Measurements from ENCODE around the gene SMC3. TPM values are rescaled to one million over a fixed set of nuclear protein-coding genes. Genes with fewer than 3 reads are reported as not detected.

Gene SMC3
- total RNA-seq = 63.7 TPM
- polyA plus RNA-seq = 24.6 TPM
- long read RNA-seq, donor 1 = 0 reads
- long read RNA-seq, donor 2 = 0 reads
- long read RNA-seq, donor 3, partial matches to known transcripts = 56 of 56 reads
- long read RNA-seq, donor 3, other reads (novel, unspliced or antisense) = 0 of 56 reads
- long read RNA-seq, donor 4, partial matches to known transcripts = 18 of 18 reads
- long read RNA-seq, donor 4, other reads (novel, unspliced or antisense) = 0 of 18 reads
- long read RNA-seq, donor 5, partial matches to known transcripts = 60 of 60 reads
- long read RNA-seq, donor 5, other reads (novel, unspliced or antisense) = 0 of 60 reads
- long read RNA-seq, donor 6, full-length matches to known transcripts = 4 of 36 reads
- long read RNA-seq, donor 6, partial matches to known transcripts = 32 of 36 reads
- long read RNA-seq, donor 6, other reads (novel, unspliced or antisense) = 0 of 36 reads
- long read RNA-seq, donor 7, full-length matches to known transcripts = 7 of 51 reads
- long read RNA-seq, donor 7, partial matches to known transcripts = 44 of 51 reads
- long read RNA-seq, donor 7, other reads (novel, unspliced or antisense) = 0 of 51 reads
- long read RNA-seq, donor 8, partial matches to known transcripts = 9 of 9 reads
- long read RNA-seq, donor 8, other reads (novel, unspliced or antisense) = 0 of 9 reads
- long read RNA-seq, donor 9, full-length matches to known transcripts = 1 of 24 reads
- long read RNA-seq, donor 9, partial matches to known transcripts = 23 of 24 reads
- long read RNA-seq, donor 9, other reads (novel, unspliced or antisense) = 0 of 24 reads
- long read RNA-seq, donor 10, partial matches to known transcripts = 25 of 25 reads
- long read RNA-seq, donor 10, other reads (novel, unspliced or antisense) = 0 of 25 reads

DNA sequence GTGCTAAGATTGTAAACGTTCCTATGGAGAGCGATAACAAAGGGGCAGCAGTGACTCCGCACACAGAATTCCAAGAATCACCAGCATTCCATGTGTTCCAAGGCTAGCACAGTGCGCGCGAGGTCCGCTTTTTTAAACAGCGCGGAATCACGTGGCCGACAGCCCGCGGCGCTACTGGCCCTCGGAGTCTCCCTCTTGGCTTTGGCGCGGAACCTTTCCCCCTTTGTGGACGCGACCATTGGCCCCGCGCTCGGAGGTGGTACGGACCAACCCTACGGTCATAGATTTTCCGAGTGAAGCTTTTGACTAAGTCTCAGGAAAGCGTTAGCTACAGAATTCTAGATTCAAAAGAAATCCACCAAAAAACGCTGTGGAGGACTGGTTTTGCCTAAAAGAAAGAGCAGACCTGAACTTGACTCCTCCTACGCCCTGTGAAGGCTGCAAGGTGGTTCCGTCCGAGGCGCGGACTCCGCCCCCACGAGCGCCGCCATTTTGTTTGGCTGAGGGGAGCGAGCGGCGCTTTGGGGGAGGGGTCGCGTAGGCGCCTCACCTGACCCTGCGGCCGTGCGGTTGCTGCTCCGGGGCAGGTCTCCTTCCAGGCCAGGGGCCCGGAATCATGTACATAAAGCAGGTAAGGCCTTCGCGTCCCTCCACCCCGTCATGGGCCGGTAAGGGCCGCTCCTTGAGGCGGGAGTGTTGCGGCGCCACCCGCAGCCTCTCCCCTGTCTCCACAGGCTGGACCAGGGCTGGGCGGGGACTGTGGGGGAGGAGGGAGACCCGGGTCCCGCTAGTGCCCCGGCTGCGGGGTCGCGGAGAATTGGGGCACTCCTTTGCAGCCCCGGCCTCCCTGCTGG, at the start of gene SMC3:
SMC3 (plus strand) TSS at position 495 of the 854 bp plus-strand sequence; CDS start at position 617, 122 bp downstream.
- Histone ChIP-seq H3K27me3 (ENCODE audit: control insufficient read depth in 2 of 2, insufficient read depth in 1 of 2, low read length in 1 of 2) (no peaks in the 10 kb centered on the region), H3K27ac (ENCODE audit: low read depth in 1 of 2, low read length in 1 of 2) (peak within 1 kb of the TSS; percentile 87 to 94), H3K4me1 (ENCODE audit: control insufficient read depth in 2 of 2, insufficient read depth in 2 of 2, low read length in 2 of 2) (peaks cover 5 to 12% of the 10 kb centered on the region in 2 donors), H3K9me3 (ENCODE audit: control insufficient read depth in 2 of 2, insufficient read depth in 1 of 2, low read length in 1 of 2) (no peaks in the 10 kb centered on the region), H3K36me3 (ENCODE audit: control insufficient read depth in 2 of 2, insufficient read depth in 2 of 2, low read length in 1 of 2) (peaks cover 5 to 13% of the 10 kb centered on the region in 2 donors), H3K4me3 (ENCODE audit: low read length in 2 of 2) (peak within 1 kb of the TSS; percentile 88 to 99)
- WGBS = under 1% methylated on average over 64 of the region's 64 CpGs
- peak; percentile 90 to 98 (median 92) for DNase-seq (ENCODE audit: low read depth in 6 of 9, low spot score in 9 of 9)

DNA sequence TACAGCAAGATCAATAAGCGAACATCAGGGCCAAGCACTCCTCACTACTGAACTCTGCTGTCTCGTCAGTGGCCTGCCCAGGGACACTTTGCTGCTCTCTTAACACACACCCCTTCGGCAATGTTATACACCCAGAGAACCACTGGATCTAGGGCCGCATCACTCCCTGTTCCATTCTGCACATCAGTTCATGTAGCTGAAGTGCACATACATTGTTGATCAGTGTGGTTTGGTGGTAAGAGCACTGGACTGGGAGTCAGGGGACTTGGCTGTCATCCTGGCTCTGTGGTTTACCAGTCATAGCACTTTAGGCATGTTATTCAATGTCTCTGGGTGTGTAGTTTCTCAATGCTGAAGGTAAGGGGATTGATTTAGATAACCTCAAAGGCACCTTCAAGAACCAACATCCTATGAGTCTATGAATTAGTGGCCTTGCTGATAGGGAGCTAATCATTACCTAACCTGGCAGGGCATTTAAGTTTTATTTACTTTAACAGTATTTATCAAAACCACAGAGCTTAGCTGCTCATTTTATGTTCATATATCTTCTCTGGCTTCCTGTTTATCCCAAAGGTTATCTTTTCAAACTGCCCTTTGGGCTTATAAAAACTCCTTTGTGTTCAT, 45.0 kb upstream of the SMC3 start:
- no peak for DNase-seq (ENCODE audit: low read depth in 6 of 9, low spot score in 9 of 9)
- 99% methylated on average over 4 of the region's 4 CpGs for WGBS
- Histone ChIP-seq H3K4me3 (ENCODE audit: low read length in 2 of 2) (no peak overlapping the region), H3K27ac (ENCODE audit: low read depth in 1 of 2, low read length in 1 of 2) (no peak overlapping the region), H3K27me3 (ENCODE audit: control insufficient read depth in 2 of 2, insufficient read depth in 1 of 2, low read length in 1 of 2) (no peaks in the 10 kb centered on the region), H3K9me3 (ENCODE audit: control insufficient read depth in 2 of 2, insufficient read depth in 1 of 2, low read length in 1 of 2) (no peaks in the 10 kb centered on the region), H3K36me3 (ENCODE audit: control insufficient read depth in 2 of 2, insufficient read depth in 2 of 2, low read length in 1 of 2) (no peaks in the 10 kb centered on the region), H3K4me1 (ENCODE audit: control insufficient read depth in 2 of 2, insufficient read depth in 2 of 2, low read length in 2 of 2) (no peaks in the 10 kb centered on the region)

DNA sequence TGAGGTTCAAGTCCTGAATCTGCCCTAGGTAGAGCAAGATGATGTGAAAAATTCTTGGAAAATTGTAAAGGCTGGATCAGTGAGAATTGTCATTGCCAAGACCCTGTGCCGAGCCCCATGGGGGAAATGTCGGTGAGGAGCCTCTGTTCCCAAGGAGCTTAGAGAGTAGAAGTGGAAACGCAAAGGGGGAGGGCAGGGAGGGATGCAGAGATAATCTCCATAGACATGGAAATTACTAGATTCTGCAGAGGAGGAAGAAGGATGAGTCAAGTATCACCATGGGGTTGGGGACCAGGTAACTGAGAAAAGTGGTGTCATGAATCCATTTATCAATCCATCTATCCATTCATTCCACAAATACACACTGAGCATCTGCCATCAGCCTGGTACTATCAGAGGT, 43.8 kb upstream of the SMC3 start:
- Histone ChIP-seq H3K4me1 (ENCODE audit: control insufficient read depth in 2 of 2, insufficient read depth in 2 of 2, low read length in 2 of 2) (peaks cover 0 to 10% of the 10 kb centered on the region in 2 donors), H3K9me3 (ENCODE audit: control insufficient read depth in 2 of 2, insufficient read depth in 1 of 2, low read length in 1 of 2) (no peaks in the 10 kb centered on the region), H3K27ac (ENCODE audit: low read depth in 1 of 2, low read length in 1 of 2) (no peak overlapping the region), H3K4me3 (ENCODE audit: low read length in 2 of 2) (no peak overlapping the region), H3K36me3 (ENCODE audit: control insufficient read depth in 2 of 2, insufficient read depth in 2 of 2, low read length in 1 of 2) (no peaks in the 10 kb centered on the region), H3K27me3 (ENCODE audit: control insufficient read depth in 2 of 2, insufficient read depth in 1 of 2, low read length in 1 of 2) (peaks cover 0 to 2% of the 10 kb centered on the region in 2 donors)
- DNase-seq (ENCODE audit: low read depth in 6 of 9, low spot score in 9 of 9) = no peak
- 98% methylated on average over 3 of the region's 3 CpGs for WGBS

DNA sequence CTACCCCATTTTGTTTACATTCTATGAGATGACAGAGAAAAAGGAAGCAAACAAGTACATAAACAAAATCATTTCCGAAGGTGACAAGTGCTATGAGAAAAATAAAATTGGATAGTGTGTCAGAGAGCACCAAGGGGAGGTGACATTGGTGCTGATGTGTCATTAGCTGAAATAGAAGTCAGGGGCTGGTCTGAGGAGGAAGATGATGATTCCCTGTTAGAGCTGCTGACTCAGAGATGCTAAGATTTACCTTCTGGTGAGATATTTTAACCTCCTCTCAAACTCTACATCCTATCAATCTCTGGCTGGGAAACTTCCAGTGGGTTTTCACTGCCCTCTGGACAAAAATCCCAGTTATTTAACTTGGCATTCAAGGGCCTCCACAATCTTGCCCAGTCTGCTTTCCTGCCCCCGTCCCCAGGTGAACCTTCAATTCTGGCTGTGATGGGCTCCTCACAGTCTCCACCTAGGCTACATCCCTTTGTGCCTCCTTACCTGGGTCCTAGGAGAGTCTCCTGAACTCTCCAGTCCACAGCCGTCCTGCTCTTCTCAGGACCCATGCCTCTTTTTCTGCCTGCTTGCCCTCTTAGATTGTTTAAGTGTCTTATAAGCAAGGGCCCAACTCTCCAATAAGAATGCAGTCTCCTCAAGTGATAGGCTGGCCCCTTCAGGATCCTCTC, 43.2 kb upstream of the SMC3 start:
- WGBS = 97% methylated on average over 3 of the region's 3 CpGs
- Histone ChIP-seq H3K27ac (ENCODE audit: low read depth in 1 of 2, low read length in 1 of 2) (no peak overlapping the region), H3K4me3 (ENCODE audit: low read length in 2 of 2) (no peak overlapping the region), H3K36me3 (ENCODE audit: control insufficient read depth in 2 of 2, insufficient read depth in 2 of 2, low read length in 1 of 2) (no peaks in the 10 kb centered on the region), H3K9me3 (ENCODE audit: control insufficient read depth in 2 of 2, insufficient read depth in 1 of 2, low read length in 1 of 2) (no peaks in the 10 kb centered on the region), H3K4me1 (ENCODE audit: control insufficient read depth in 2 of 2, insufficient read depth in 2 of 2, low read length in 2 of 2) (peaks cover 4 to 14% of the 10 kb centered on the region in 2 donors), H3K27me3 (ENCODE audit: control insufficient read depth in 2 of 2, insufficient read depth in 1 of 2, low read length in 1 of 2) (peaks cover 0 to 2% of the 10 kb centered on the region in 2 donors)
- DNase-seq (ENCODE audit: low read depth in 6 of 9, low spot score in 9 of 9) = no peak

DNA sequence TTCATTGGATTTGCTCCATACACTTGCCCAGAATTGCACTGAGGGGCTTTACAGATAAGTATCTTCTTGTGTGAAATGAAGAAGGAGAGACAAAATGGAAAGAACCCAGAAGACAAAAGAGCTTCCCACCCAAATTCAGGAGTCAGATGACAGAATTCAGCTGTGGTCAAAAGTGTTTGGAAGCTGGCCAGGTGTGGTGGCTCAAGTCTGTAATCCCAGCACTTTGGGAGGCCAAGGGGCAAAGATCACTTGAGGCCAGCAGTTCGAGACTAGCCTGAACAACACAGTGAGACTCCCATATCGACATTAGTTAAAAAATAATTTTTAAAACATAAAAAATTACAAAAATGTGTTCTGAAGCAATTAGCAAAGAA, 42.6 kb upstream of the SMC3 start:
- no peaks in the 10 kb centered on the region for H3K36me3 ChIP-seq (ENCODE audit: control insufficient read depth in 2 of 2, insufficient read depth in 2 of 2, low read length in 1 of 2)
- H3K27me3 ChIP-seq (ENCODE audit: control insufficient read depth in 2 of 2, insufficient read depth in 1 of 2, low read length in 1 of 2) = peaks cover 0 to 4% of the 10 kb centered on the region in 2 donors
- H3K4me1 ChIP-seq (ENCODE audit: control insufficient read depth in 2 of 2, insufficient read depth in 2 of 2, low read length in 2 of 2) = peaks cover 9 to 19% of the 10 kb centered on the region in 2 donors
- DNase-seq (ENCODE audit: low read depth in 6 of 9, low spot score in 9 of 9) = no peak
- H3K4me3 ChIP-seq (ENCODE audit: low read length in 2 of 2) = no peak overlapping the region
- no peak overlapping the region for H3K27ac ChIP-seq (ENCODE audit: low read depth in 1 of 2, low read length in 1 of 2)
- no peaks in the 10 kb centered on the region for H3K9me3 ChIP-seq (ENCODE audit: control insufficient read depth in 2 of 2, insufficient read depth in 1 of 2, low read length in 1 of 2)
- 97% methylated on average over 2 of the region's 2 CpGs for WGBS

DNA sequence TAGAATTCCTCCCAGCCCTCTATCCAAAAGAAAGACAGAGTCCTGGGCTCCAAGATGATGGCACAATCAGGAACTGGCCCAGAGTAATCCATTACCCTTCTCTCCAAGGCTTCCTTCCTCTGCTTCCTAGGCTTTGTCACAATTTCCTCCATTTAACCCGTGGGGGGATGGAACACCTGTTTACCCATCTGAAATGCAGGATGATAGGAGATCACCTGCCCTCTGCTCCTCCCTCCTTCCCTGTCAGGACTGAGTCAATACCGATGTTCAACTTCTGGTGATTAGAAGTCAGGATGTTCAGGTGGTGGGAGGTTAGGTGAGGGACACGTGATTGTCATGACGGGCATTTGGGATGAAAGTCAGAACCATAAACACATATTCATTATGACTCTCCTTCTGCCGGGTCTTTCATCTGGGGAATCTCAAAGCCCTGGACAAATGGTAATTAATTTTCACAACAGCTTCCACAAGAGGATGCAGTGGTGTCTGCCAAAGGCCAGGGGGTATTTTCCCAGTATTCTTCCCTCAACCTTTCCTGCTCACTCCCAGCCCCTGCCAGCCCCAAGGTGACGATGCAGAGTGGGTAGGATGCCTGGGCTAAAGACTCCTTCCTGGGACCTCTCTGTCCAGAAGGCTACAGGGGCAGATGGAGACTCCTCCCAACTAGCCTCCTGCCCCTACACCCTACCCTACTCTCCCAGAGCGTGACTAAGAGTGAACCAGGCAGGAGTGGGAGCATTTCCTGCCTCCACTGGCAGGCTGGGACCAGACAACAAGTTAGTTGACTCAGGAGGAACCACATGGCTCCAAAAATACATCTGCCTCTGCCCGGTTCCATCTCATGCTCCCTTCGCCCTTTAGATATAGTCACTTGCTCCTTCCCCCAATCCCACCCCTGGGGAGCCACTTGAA, 41.9 kb upstream of the SMC3 start:
- Histone ChIP-seq H3K4me3 (ENCODE audit: low read length in 2 of 2) (no peak overlapping the region), H3K27me3 (ENCODE audit: control insufficient read depth in 2 of 2, insufficient read depth in 1 of 2, low read length in 1 of 2) (peaks cover 0 to 10% of the 10 kb centered on the region in 2 donors), H3K4me1 (ENCODE audit: control insufficient read depth in 2 of 2, insufficient read depth in 2 of 2, low read length in 2 of 2) (peaks cover 14 to 25% of the 10 kb centered on the region in 2 donors), H3K27ac (ENCODE audit: low read depth in 1 of 2, low read length in 1 of 2) (no peak overlapping the region), H3K36me3 (ENCODE audit: control insufficient read depth in 2 of 2, insufficient read depth in 2 of 2, low read length in 1 of 2) (no peaks in the 10 kb centered on the region), H3K9me3 (ENCODE audit: control insufficient read depth in 2 of 2, insufficient read depth in 1 of 2, low read length in 1 of 2) (no peaks in the 10 kb centered on the region)
- DNase-seq (ENCODE audit: low read depth in 6 of 9, low spot score in 9 of 9) = no peak
- 88% methylated on average over 9 of the region's 9 CpGs for WGBS

DNA sequence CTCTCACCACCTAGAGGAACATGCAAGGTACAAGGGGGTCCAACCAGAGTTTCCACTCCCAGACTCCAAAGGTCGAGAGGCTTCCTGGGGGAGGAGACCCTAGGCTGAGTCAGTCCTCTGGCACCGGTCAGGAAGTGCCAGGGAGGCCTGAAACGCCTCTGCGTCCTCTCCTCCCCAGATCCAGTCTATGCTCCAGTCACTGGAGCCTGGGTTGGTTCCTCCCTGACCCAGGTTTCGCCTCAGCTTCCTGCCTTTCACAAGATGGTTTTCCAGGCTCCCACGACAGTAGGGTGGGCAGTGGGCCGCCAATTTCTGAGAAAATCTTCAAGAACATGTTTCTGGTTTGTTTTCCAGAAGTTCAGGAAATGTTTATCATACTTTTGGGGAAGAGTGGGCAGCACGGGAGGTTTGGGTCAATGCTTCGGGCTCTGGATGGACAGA, 39.7 kb upstream of the SMC3 start:
- Histone ChIP-seq H3K36me3 (ENCODE audit: control insufficient read depth in 2 of 2, insufficient read depth in 2 of 2, low read length in 1 of 2) (no peaks in the 10 kb centered on the region), H3K27ac (ENCODE audit: low read depth in 1 of 2, low read length in 1 of 2) (no peak overlapping the region), H3K4me1 (ENCODE audit: control insufficient read depth in 2 of 2, insufficient read depth in 2 of 2, low read length in 2 of 2) (peaks cover 14 to 30% of the 10 kb centered on the region in 2 donors), H3K4me3 (ENCODE audit: low read length in 2 of 2) (no peak overlapping the region), H3K27me3 (ENCODE audit: control insufficient read depth in 2 of 2, insufficient read depth in 1 of 2, low read length in 1 of 2) (peaks cover 0 to 15% of the 10 kb centered on the region in 2 donors), H3K9me3 (ENCODE audit: control insufficient read depth in 2 of 2, insufficient read depth in 1 of 2, low read length in 1 of 2) (no peaks in the 10 kb centered on the region)
- no peak for DNase-seq (ENCODE audit: low read depth in 6 of 9, low spot score in 9 of 9)
- 95% methylated on average over 9 of the region's 9 CpGs for WGBS

Measured in thymus (tissue), 14 donors.